Central memory CD8-positive, alpha-beta T cell (primary cell): ENCODE measurements around the gene NETO2.
A peak's percentile ranks its signal among the peaks of the same experiment; 100 is the strongest.
"Not testable (repeated sequence)": the region's sequence is repeated elsewhere in the genome, so short reads cannot be mapped to it uniquely, and the experiment has no call there.

ENCODE experiments used
- ATAC-seq: fragments of 150-1000 bp; cut with Tn5 transposase; replicated peaks from 2 replicates; pipeline ENCODE4 v1.10.0; 2022; ENCODE audit warnings: mild to moderate bottlenecking, moderate FRiP score, moderate number of reproducible peaks; ENCODE audit not compliant: poor library complexity, severe bottlenecking; ENCODE audit errors: extremely low read depth
- DNase-seq, 2 donors: peaks; one replicate each; pipeline ENCODE4 v3.0.0; 2021; ENCODE audit warnings: low spot score in 2 of 2
- H3K27ac Mint-ChIP-seq: one replicate; pipeline ENCODE4 v1.8.0; 2022; ENCODE audit warnings: low read depth, mild to moderate bottlenecking, moderate library complexity, mixed read lengths
- H3K27me3 Mint-ChIP-seq: one replicate; pipeline ENCODE4 v1.8.0; 2022; ENCODE audit warnings: mixed read lengths
- H3K36me3 Mint-ChIP-seq: one replicate; pipeline ENCODE4 v1.8.0; 2022; ENCODE audit warnings: mild to moderate bottlenecking, moderate library complexity, mixed read lengths; ENCODE audit not compliant: insufficient read depth
- H3K4me1 Mint-ChIP-seq: one replicate; pipeline ENCODE4 v1.8.0; 2022; ENCODE audit warnings: mixed read lengths
- H3K4me3 Mint-ChIP-seq: one replicate; pipeline ENCODE4 v1.8.0; 2022; ENCODE audit warnings: mild to moderate bottlenecking, moderate library complexity, mixed read lengths
- H3K9me3 Mint-ChIP-seq: one replicate; pipeline ENCODE4 v1.8.0; 2022; ENCODE audit warnings: mixed read lengths

Gene NETO2

DNA sequence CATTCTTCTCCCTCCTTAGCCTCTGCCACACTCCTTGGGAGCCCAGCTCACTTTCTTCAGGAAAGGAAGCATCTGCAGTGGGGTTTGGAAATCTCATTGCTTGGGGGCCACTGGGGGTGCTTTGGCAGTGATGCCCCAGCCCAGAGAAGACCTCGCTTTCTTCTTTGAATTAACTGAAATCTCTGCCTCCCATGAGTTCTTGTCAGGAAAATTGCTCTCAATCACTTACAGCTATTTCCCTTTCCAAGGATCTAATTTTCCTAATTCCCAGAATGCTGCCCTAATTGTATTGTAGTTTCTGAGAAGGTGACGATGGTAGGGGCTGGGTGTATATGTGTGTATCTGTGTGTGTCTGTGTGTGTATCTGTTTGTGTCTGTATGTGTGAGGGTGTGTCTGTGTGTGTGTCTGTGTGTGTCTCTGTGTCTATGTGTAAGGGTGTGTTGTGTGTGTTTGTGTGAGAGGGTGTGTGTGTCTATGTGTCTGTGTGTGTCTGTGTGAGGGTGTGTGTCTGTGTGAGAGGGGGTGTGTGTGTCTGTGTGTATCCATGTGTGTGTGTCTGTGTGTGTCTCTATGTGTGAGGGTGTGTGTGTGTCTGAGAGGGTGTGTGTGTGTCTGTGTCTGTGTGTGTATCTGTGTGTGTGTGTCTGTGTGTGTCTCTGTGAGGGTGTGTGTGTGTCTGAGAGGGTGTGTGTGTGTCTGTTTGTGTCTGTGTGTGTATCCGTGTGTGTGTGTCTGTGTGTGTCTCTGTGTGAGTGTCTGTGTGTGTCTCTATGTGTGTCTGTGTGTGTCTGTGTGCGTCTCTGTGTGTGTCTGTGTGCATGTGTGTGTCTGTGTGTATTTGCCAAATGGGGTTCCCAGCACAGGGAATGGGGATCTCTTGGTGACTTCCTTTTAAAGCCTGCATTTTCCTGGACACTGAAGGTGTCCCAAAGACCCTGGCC, 86.8 kb downstream of the NETO2 start:
- ATAC-seq = no peak
- Mint-ChIP-seq H3K4me1 (no peaks in the 10 kb centered on the region), H3K9me3 (no peaks in the 10 kb centered on the region), H3K4me3 (no peak overlapping the region), H3K27me3 (no peaks in the 10 kb centered on the region), H3K36me3 (no peaks in the 10 kb centered on the region), H3K27ac (no peak overlapping the region)
- no peak for DNase-seq

DNA sequence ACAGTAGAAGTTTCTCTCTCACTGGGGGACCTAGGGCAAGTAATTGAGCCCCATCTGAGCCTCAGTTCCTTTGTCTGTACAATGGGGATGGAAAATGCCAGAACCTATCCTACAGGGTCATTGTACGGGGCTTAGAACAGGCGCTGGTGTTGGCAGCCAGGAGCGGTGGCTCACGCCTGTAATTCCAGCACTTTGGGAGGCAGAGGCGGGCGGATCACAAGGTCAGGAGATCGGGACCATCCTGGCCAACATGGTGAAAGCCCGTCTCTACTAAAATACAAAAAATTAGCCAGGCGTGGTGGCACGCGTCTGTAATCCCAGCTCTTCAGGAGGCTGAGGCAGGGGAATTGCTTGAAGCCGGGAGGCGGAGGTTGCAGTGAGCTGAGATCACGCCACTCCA, 87.7 kb downstream of the NETO2 start:
- H3K4me3 Mint-ChIP-seq, H3K36me3 Mint-ChIP-seq, H3K27me3 Mint-ChIP-seq, H3K4me1 Mint-ChIP-seq, H3K27ac Mint-ChIP-seq, DNase-seq, ATAC-seq, H3K9me3 Mint-ChIP-seq: not testable (repeated sequence)

DNA sequence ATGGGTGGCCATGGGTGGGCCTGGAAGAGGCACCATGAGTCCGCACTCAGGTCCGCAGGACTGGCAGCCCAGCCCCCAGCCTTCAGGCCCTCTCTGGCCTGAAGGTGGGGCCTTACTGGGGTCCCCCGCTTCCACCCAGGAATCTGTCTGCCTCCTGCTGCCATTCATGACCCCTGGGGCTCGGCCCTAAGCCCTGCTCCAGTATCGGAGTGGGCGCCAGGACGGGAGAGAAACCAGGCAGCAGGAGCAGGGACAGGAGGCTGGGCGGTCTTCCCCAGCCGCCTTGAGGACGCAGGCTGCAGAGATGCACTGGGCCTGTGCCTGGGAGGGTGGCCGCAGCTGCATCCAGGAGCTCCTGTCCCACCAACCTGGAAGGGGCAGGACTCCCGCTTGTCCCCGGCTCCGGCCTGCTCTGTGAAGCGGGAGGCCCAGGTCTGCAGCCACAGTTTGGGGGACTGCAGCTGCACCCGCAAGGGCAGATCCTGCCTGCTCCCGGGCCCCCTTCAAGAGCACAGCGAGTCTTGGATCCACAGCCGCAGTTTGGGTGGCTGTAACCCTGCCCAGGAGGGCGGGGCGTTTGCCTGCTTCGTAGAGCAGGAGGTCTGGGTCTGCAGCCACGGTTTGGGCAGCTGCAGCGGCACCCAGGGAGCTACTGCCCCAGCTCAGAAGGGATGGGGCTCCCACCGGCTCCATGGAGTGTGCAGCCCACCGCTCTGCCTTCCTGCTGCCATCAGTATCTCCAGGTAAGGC, 88.4 kb downstream of the NETO2 start:
- no peak for DNase-seq
- H3K4me3 Mint-ChIP-seq = no peak overlapping the region
- H3K27ac Mint-ChIP-seq = no peak overlapping the region
- H3K36me3 Mint-ChIP-seq = no peaks in the 10 kb centered on the region
- no peaks in the 10 kb centered on the region for H3K9me3 Mint-ChIP-seq
- peaks cover 1% of the 10 kb centered on the region for H3K27me3 Mint-ChIP-seq
- no peaks in the 10 kb centered on the region for H3K4me1 Mint-ChIP-seq
- no peak for ATAC-seq

DNA sequence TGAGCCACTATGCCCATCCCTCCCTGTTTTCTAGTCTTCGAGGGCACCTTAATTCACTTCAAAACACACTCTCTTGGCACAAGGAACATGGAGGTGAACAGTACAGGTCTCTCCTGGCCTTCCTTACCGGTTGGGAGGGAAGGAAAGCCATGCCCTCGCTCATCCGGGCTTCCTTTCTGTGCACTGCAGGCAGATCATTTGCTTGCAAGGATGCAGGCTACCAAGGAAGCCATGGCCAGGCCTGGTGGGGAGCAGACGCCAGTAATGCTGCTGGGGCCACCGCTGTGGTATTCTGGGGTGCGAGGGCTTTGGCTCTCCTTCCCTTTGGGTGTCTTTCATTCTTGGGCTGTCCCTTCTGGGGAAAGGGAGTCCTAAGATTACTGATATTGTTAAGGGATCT, 89.4 kb downstream of the NETO2 start:
- Mint-ChIP-seq H3K36me3 (no peaks in the 10 kb centered on the region), H3K4me1 (no peaks in the 10 kb centered on the region), H3K4me3 (no peak overlapping the region), H3K27me3 (peaks cover 11% of the 10 kb centered on the region), H3K9me3 (no peaks in the 10 kb centered on the region), H3K27ac (no peak overlapping the region)
- ATAC-seq = no peak
- DNase-seq = no peak

DNA sequence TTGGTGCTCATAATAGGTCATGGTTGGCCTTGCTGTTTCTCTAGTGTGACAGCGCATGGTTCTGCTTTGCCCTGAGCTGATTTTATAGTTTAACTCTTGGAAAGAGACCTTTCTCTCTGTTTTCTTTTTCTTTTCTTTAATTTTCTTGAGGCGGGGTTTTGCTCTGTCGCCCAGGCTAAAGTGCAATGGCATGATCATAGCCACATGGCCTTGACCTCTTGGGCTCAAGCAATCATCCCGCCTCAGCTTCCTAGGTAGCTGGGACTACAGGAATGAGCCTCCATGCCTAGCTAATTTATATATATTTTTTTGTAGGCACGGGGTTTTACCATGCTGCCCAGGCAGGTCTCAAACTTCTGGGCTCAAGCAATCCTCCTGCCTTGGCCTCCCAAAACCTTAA, 89.8 kb downstream of the NETO2 start:
- DNase-seq (no peak), ATAC-seq (no peak)
- Mint-ChIP-seq H3K27ac (no peak overlapping the region), H3K36me3 (no peaks in the 10 kb centered on the region), H3K27me3 (peaks cover 14% of the 10 kb centered on the region), H3K4me1 (no peaks in the 10 kb centered on the region), H3K9me3 (no peaks in the 10 kb centered on the region), H3K4me3 (no peak overlapping the region)

DNA sequence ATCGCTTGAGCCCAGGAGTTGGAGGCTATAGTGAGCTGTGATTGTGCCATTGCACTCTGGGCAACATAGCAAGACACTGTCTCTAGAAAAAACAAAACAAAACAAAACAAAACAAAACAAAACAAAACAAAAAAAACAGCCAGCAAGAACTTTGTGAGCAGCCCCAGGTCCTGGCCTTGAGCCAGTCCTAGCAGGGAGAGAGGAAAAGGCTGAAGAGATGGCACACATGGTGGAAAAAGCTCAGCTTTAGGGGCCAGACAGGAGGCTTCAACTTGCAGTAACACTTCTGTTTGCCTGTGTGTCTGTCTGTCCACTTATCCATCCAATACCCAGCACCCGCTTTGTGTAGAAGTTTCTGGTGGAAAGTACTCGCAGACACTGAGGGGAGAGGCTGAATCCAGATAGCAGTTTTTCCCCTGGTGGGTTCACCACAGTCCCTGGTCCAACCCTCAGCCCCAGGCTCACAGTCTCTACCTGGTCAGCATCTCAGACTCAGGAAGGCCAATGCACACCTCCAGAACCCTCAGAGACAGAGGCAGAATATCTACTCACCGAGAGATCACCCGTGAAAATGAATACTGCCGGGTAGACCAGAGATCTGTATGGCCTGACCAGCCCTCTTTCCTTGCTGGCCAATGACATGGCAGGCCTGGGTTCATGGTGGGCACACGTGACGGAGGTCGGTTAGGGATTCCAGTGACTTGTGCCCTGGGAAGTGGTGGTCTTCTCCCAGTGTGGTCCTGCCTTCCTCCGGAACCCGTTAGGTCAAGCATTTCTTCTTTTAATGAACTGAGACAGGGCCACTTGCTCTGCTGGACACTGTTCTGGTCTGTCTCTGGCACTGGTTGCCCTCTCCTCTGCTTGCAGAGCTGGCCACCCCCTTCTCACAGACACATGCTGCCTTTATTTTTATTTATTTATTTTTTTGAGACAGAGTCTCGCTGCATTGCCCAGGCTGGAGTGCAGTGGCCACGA, 90.8 kb downstream of the NETO2 start:
- ATAC-seq = no peak
- Mint-ChIP-seq H3K4me3 (no peak overlapping the region), H3K27me3 (peaks cover 14% of the 10 kb centered on the region), H3K4me1 (no peaks in the 10 kb centered on the region), H3K9me3 (no peaks in the 10 kb centered on the region), H3K36me3 (no peaks in the 10 kb centered on the region), H3K27ac (no peak overlapping the region)
- DNase-seq = no peak

DNA sequence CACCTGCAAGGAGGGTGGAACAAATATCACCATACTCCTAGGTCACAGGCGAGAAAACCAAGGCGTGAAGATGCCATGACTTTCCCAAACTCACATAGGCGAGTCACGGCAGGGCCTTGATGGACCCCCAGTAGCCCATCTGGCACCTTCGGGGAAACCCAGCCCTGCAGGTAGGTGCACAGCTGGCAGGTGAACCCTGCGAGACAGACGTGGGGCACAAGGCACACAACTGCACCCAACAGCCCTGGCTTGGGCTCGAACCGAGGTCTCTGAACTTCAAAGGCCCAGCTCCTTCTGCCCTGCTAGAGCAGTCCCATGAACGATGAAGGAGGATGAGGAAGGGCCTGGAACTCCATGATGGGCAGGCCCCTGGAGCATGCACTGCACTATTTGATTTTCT, 92.7 kb downstream of the NETO2 start:
- Mint-ChIP-seq H3K4me3 (no peak overlapping the region), H3K27me3 (peaks cover 14% of the 10 kb centered on the region), H3K27ac (no peak overlapping the region), H3K36me3 (no peaks in the 10 kb centered on the region), H3K4me1 (peaks cover 4% of the 10 kb centered on the region), H3K9me3 (no peaks in the 10 kb centered on the region)
- ATAC-seq (no peak), DNase-seq (no peak)

DNA sequence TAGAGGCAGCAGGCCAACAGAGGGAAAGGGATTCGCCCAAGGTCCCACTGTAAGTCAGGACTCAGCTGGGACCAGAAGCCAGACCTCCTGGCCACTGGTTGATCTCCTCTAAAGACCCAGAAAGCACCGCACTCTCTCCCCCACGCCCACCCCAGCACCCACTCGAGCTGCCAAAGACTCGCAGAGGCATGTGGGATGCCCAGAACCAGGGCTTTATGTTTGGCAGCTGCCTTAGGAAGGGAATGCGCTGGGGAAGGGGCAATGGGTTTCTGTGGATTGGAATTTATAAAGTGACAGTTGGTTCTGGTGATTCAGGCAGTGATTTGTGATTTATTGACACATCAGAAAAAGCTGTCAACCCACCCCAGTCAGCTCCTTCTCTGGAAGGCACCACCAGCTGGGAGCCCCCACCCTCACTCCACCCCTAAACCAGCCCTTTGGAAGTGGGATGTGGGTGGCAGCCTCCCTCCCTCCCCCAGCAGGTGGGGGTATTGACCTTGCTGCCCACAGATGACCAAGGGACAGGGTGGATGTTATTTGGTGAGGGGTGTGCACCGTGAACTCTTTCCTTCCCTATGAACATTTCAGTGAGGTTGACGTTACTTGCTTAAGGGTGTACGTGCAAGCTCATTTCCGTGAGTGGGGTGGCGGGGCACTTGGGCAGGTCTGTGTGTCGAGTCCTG, 93.7 kb downstream of the NETO2 start:
- Mint-ChIP-seq H3K36me3 (no peaks in the 10 kb centered on the region), H3K27me3 (peaks cover 14% of the 10 kb centered on the region), H3K4me3 (no peak overlapping the region), H3K9me3 (no peaks in the 10 kb centered on the region), H3K27ac (no peak overlapping the region), H3K4me1 (peaks cover 13% of the 10 kb centered on the region)
- ATAC-seq (no peak), DNase-seq (no peak)

DNA sequence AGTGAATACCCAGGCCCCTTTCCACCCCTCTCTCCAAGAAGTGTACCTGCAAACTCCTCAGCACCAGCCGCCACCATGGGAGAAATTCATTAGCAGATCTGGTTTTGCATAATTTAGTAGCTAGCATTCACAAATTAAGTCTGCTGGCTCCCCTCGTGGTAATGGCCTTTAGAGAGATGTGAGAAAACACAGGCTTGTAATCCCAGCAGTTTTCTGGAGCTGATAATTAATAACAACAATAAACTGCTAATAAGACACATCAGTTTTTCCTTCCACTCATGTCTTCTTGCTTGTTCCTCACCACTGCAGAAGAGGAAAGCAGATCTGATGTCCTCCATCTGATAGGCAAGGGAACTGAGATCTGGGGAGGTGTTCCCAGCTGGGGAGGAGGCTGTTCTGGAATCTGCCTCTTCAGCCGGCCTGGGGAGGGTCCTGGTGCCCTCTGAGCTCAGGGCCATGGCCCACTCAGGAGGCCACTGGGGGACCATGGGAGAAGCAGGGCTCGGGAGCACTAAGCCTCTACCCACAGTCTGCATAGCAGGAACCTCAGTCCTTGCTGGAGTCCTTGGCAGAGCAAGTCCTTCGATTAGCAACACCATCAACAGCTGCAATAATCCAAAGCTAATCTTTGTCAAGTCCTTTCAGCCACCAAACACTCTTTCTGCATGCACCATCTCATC, 96.1 kb downstream of the NETO2 start:
- H3K4me3 Mint-ChIP-seq = no peak overlapping the region
- H3K36me3 Mint-ChIP-seq = no peaks in the 10 kb centered on the region
- peaks cover 17% of the 10 kb centered on the region for H3K4me1 Mint-ChIP-seq
- H3K27me3 Mint-ChIP-seq = peaks cover 14% of the 10 kb centered on the region
- H3K9me3 Mint-ChIP-seq = no peaks in the 10 kb centered on the region
- DNase-seq = no peak
- ATAC-seq = no peak
- no peak overlapping the region for H3K27ac Mint-ChIP-seq

DNA sequence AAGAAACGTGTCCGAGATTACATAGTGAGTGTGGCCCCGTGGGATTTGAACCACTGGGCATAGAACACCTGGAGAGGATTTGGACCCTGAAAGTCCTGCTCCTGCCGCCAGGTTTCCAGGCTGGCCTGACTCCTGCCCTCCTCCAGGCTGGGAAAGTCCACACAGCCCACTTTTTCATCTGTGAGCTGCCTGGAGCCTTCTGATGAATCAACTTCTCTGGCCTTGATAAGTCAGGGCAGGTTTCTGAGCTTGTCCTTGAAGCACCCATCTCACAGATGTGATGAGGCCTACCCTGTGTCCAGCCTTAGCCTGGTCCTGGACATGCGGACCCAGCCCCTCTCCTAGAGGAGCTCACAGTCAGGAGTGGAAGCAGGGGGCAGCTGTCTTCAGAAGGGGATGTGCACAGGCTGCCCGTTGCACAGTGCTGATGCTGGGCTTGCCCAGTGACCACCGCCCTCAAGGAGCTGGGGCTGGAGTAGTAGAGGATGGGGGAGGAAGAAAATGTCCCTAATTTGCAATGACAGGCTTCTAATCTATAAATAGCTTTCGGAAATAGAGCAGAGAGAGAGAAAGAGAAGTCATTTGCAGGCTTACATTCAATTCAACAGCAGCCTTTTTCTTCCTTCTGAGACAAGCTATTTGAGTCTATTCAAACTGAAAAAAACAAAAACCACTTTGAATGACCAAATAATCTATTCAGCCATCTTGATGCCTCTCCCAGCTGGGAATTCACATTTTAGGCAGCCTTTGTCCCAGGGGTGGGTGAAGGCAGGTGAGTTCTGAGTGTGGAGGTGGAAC, 96.8 kb downstream of the NETO2 start:
- ATAC-seq (no peak), DNase-seq (no peak)
- no peaks in the 10 kb centered on the region for H3K36me3 Mint-ChIP-seq
- no peak overlapping the region for H3K27ac Mint-ChIP-seq
- H3K4me1 Mint-ChIP-seq = peaks cover 17% of the 10 kb centered on the region
- no peak overlapping the region for H3K4me3 Mint-ChIP-seq
- H3K27me3 Mint-ChIP-seq = peaks cover 14% of the 10 kb centered on the region
- no peaks in the 10 kb centered on the region for H3K9me3 Mint-ChIP-seq

DNA sequence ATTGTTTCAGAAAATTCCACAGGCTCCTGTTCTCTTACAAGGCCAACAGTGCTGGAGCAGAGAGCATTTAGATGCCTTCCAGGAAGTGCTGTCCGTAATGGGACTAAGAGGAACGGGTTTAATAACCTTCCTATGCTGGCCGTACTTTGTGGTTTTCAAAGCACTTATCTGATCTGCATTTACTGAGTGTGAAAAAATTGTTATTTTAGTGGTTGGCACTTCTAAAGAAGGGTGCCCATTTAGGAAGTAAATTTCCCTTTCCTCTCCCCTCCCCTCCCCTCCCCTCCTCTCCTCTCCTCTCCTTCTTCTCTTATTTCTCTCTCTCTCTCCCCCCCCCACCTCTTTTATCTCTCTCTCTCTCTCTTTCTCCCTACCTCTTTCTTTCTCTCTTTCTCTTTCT, 98.3 kb downstream of the NETO2 start:
- no peak for DNase-seq
- no peak overlapping the region for H3K4me3 Mint-ChIP-seq
- H3K9me3 Mint-ChIP-seq = no peaks in the 10 kb centered on the region
- ATAC-seq = peak; percentile 49
- H3K27me3 Mint-ChIP-seq = peaks cover 14% of the 10 kb centered on the region
- H3K4me1 Mint-ChIP-seq = peaks cover 17% of the 10 kb centered on the region
- no peaks in the 10 kb centered on the region for H3K36me3 Mint-ChIP-seq
- H3K27ac Mint-ChIP-seq = peak overlapping the region; percentile 39
